ENCODE results near the gene TK2. TPM values are rescaled to one million over a fixed set of nuclear protein-coding genes. Genes with fewer than 3 reads are reported as not detected.
A peak's percentile ranks its signal among the peaks of the same experiment; 100 is the strongest.

The TK2 gene
- total RNA-seq, 1 donor from 2014 or later: 62.8 TPM

DNA sequence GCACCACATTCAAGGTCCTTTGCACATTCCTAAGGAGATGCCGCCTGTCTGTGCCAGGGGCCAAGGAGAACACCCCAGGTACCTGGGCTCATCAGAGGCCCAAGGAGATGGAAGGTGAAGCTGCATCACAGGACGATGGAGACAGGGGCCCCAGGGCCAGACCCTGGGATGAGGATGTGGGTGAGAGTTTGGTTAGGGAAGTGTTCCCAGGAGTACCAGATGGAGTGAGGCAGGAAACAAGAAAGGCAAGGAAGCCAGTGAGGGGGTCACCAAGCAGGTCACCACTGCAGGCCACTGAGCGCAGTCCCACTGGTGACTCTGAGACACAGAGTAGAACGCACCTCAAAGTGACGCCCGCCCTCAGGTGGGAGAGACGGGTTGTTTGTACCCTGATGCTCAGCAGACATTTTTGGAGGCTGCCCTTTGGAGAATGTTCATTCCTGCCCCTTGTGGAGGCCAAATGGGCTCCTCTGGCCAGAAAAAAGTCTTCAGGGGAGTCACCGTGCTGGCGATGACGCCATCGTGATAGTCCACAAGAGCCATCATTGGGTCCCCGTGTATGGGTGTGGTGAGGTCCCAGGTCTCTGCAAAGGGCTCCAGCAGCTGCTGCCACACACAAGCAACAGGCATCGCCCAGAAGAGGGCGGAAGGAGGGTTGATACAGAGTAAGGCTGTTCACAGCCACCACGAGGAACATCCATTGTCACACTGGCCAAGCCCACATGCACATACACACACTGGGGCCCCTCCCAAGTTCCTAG is 65.3 kb downstream of the TK2 start:
- DNase-seq (ENCODE audit: low read depth): no peak

DNA sequence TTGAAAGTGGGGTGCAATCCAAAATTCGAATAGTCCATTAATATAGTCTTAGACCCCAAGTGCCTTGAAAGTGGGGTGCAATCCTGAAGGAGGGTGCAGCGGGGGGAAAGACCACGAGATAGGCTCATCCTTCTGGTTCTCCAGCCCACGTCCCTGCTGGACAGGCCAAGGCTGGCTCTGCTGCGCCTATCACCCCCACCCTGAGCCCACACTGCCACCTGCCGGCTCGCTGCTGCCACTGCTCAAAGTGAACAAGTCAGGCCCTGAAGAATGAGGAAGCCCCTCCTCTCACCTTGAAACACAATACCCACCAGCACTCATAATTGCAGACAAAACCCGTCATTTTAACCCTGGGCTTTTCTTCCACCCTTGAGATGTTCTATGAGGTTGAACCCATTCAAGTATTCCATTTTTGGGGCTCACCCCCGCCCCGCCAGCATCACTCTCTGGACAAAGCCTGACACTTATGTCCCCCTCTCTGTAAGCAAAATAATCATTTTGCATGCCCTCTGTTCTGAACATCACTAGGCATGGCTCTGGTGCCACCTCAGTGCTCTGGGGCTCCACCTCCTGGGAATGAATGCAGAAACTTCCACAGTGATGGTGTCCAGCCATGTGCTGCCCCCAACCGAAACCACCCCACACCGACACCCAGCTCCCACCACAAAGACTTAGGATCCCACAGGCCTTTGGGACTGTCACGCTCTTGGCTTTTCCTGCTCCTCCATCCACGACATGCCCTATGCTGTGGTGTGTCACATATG is 66.1 kb downstream of the TK2 start:
- peak; percentile 47 for DNase-seq (ENCODE audit: low read depth)

DNA sequence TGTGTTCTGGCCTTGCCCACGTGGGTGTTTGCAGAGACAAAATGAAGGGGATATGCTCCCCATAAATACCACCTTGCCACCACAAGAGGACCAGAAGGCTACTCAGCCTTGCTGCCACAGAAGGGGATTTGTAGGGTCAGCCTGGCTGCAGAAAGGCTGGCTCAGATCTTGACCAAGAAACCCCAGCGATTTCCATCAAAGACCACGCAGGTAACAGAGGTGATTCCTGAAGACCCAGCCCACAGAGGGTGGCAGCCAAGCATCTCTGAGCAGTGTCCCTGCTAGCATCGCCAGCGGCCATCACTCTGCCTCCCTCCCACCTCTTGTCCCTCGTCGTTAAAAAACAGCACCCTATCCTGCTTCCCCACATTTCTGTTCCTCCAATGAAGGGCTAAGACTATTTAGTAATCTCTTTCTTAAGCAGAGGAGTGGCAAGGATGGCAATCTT is 68.0 kb downstream of the TK2 start:
- no peak for DNase-seq (ENCODE audit: low read depth)

DNA sequence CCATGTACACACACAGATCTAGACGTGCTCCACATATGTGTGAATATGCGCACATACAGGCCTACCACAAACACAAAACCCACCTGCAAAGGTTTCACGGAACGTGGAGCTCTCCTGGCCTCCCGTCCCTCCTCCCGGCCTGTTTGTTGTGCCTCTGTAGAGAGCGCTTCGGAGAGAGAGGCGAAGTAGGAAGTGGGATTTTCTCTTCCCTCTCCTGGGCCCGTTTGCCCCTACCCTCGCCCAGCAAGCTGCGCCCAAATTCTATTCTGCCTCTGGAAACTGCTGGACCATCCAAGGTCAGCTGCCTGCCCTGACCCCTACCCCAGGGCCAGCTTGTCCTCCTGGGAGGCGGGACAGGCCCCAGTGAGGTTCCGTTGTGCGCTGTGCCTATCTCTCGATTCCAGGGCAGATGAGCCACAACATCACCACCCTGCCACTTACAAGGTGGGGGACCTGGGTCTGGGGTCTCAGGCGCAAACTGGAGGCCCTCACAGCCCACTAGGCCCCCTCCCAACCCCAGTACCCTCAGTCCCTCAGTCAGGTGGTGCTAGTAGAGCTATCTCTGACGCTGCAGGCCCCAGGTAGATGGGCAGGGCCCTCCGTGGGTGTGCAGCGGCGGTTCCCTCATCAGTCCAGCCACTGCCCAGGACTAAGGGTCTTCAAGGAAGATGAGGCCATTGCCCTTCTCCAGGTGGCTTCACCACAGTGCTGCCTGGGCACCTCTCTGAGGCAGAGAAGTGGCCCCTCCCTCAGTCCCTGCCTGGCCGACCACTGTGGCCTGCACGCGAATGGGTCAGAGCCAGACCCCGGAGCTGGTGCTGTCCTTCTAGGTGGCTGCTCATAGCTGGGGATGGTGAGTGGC is 68.6 kb downstream of the TK2 start:
- no peak for DNase-seq (ENCODE audit: low read depth)

DNA sequence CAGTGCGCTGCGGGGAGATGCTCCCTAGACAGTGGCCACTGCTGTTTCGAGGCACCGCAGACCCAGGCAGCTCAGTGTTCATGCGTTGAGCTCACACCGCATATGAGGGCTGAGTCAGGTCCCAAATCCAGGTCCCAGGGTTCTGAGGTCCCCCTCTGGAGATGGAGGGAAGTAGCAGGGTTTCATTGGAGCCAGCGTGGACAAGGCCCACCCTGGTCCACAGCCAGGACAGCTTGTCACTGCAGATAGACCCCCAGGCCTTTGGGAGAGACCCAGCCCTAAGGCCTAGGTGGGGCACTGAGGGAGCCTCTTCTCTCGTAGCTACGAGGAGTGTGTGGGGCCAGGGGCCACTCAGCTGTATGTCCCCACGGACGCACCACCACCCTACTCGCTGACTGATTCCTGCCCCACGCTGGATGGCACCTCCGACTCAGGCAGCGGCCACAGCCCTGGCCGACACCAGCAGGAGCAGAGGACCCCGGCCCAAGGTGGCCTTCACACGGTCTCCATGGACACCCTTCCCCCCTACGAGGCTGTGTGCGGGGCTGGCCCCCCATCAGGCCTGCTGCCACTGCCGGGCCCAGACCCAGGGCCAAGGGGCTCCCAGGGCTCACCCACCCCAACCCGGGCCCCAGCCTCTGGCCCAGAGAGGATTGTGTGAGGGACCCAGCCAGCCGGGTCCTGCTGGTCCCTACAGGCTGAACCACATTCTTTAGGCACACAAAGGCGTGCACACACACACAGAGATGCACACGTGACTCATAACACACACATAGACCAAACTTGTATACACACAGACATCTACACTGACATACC is 69.4 kb downstream of the TK2 start:
- DNase-seq (ENCODE audit: low read depth): no peak

DNA sequence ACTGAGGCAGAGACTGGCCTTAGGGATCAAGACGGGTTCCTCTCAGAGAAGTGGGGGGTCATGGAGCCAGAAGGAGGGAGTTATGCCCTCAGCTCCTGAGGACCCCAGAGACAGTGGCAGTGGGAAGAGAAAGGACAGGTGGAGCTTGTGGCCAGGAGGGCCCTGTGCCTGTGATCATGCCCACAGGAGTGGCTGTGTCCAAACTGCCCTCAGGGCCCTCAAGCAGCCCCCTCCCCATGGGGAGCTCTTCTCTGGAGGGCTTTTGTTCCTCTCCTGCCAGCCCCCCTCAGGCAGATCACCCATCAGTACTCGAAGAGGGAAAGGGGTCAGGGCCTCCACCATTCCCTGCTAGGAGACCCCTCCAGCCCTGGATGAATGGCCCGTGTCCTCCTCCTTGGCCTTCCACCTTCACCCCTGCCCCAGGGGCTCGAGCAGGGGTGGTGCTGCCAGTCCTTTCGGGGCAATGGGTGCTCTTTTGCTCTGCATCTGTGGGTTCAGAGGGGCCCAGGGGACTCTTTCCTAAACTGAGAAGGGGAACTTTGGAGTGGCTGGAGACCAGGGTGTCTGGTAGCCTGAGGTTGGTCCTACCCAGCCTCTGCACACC is 70.2 kb downstream of the TK2 start:
- DNase-seq (ENCODE audit: low read depth): no peak

DNA sequence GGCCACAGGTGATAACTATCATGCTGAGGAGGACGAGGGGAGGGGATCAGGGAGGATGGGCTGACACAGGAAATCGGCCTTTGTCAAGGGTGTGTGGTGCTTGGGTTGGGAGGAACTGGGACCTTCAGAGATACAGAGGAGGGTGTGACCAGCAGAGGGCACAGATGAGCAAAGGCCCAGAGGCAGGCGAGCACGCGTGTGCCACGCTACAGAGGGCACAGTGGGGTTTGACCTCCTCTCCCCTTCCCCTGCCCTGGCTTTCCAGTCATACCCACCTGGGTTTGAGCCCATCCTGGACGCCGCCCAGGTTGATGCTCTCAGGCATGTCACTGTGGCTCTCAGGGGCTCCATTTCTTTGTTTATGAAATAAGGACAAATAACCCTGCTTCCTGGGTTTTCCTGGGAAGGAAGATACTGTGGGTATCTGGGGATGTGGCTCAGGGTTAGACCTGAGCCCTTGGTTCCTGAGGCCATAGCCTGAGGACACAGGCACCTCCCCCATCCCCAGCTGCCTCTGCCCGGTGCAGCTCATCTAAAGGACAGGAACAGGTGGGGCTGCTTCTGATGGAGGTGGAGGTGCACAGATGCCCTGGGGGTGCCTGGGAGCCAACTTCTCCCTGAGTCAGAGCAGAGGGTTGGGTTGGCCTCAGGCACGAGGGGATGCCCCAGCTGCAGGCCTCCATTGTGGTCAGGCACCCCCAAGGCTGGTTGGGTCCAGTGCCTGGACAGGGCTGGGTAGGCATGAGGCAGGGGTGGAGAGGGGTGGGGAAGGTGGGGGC is 71.0 kb downstream of the TK2 start:
- peak; percentile 37 for DNase-seq (ENCODE audit: low read depth)

DNA sequence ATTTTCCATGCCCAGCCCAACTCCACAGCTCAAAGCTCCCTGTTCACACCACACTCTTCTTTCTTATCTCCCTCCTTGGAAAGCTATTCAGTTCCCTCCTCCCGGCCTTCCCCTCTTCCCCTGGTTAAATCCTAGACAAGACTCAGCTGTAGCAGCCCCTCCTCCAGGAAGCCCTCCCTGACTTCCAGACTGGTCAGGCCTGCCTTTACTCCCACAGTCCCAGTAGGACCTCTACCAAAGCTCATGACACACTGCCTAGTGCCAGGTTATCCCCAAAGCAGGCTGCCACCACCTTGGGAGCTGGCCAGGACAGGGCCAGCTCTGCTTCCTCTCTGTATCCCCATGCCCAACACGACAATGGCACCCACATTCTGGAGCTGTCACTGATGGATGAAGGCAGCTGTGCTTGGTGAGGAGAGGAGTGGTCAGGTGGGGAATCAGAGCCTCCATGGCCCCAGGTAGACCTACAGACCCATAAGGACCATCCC is 72.8 kb downstream of the TK2 start:
- no peak for DNase-seq (ENCODE audit: low read depth)

DNA sequence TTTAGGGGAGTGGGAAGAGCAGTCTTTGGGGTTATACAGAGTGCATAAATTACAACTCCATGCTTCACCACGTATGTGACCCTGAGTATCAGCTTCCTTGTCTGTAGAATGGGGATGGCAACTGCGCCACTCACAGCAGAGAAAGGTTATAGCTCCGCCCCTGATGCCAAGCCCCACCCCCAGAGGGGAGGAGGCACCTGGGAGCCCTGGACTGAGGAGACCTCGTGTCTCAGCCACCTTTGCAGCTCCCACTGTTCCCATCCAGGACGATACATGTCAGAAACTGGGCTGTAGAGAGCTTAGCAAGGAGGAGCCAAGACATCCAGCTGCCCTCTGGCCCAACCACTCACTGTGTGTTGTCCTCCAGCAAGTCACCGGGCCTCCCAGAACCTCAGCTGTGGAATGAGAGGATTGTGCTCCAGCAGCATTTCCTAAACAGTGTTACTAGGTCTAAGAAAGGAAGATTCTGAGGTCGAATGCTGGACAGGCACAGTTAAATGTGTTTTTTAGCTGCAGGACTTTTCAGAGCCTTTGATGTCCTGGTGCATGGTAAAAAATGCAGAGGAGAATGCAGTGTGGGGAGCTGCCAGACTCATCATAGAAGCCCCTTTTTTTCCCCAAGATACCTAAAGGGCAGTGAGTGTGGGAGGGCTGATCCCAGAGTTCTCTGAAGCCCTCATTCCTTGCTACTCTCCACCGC is 73.4 kb downstream of the TK2 start:
- no peak for DNase-seq (ENCODE audit: low read depth)

DNA sequence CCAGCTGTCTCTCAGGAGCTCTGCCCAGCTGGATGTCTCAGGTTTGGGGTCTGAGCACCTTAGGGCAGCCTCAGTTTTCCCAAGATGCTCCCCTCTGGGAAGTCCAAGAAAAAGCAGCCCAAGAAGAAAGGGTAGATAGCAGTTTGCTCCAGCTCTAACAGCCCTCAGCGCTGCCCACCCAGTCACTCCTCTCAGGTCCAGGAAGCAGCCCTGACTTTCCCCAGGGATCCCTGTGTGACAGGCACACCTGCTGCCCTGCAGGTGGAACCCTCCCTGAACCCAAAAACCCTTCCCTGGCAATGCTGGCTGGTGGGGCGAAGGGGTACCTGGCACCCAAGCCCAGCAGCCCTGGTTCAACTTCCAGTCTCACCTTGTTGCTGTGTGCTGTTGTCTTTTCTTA is 74.7 kb downstream of the TK2 start:
- no peak for DNase-seq (ENCODE audit: low read depth)

DNA sequence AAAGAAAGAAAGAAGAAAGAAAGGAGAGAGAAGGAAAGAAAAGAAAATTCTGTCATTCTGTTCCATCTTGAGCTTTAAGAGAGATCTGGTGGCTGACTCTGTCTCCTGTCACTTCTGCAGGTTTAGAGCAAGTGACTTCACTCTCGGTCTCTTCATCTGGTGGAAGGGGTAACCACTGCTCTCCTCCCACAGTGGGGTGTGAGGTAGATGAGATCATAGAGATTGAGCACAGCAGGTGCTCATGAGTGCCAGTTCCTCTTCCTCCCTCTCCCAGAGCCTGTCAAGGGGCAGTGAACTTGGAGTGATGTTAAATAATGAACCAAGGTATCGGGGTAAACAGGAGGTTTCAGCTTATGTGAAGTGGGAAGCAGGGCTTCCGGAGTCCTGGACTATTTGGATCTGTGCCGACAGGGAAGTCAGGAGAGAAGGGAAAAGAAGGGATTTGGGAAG is 75.1 kb downstream of the TK2 start:
- DNase-seq (ENCODE audit: low read depth): peak; percentile 22

DNA sequence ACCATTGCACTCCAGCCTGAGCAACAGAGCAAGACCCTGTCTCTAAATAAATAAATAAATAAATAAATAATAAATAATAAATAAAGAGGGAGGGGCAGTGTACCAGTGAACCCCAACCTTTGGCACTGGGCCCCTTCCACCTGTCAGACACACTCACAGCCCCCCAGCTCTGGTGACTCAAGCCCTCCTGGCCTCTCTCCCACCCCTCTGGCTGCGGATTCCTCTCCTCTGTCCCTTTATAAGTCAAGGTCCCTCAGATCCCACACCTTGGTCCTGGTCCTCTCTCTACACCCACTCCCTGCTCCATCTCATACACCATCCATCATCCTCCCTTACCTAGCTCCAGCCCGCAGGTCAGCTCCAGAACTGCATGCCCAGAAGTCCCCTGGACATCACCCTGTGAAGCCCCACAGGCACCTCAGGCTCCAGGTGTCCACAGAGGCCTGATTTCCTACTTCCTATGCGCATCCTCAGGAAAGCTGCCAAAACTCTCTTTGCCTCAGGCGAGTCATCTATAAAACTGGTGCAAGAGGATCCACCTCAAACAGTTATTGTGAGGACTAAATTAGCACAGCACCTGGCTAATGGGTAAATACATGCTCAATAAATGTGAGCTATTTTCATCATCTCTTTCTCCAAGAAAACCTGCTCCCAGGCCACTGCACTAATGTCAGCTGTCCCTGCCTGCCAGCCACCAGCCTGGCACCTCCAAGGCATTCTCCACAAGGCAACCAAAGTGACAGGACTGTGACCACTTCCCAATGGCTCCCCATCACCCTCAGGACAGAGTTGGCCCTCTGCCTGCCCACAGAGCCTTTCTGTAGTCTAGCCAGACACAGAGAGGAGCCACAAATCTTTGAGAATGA is 76.0 kb downstream of the TK2 start:
- DNase-seq (ENCODE audit: low read depth): no peak

DNA sequence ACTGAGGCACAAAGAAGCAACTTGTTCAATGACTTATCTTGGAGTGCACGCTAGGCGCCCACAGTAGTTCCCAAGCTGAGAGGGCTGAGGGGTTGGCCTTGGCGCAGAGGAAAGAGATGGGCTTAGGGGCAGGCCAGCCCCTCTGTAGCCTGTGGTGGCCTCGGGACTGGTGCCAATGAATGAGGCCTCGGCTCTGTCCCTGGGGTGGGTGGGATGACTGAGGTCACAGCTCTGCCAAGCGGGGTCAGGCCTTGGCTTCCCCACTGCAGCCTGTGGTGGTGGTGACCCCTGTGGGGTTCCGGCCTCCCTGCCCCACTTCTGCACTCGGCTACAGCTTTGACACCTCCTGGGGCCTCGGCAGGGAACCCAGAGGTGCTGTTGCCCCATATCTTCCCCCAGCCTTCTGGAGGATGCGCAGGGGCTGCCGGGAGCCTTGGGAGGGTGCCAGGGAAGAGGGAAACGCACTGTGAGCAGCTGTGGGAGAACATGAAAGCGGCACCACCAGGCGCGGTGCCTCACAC is 76.8 kb downstream of the TK2 start:
- no peak for DNase-seq (ENCODE audit: low read depth)

DNA sequence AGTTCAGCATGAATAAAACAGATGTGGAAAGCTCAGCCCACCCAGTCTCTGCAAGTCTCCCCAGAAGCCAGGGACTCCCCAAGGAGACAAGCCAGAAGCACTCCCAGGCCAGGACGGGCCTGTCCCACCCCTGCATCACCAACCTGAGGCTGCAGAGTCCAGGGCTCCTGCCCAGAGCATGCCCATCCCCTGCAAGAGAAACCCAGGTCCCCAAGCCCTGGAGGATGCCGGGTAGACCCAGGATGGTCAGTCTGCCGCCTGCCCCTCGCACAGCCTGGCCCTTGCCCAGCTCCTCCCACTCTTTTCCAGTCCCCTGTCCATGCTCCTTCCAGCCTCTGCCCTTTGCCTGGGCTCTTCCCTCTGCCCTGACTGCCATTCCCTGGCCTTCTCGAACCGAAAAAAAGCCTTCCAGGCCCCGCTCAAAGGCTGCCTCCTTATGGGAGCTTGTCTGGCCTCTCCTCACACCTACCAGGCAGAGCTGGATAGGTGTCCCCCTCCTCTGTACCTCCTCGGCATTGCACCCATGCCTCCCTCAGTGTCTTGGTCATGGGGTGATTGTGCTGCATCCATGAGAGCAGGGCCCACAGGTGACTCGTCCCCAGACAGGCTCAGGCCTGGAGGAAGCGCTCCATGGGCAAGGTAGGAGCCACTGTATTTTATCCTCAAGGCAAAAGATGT is 78.1 kb downstream of the TK2 start:
- DNase-seq (ENCODE audit: low read depth): no peak

DNA sequence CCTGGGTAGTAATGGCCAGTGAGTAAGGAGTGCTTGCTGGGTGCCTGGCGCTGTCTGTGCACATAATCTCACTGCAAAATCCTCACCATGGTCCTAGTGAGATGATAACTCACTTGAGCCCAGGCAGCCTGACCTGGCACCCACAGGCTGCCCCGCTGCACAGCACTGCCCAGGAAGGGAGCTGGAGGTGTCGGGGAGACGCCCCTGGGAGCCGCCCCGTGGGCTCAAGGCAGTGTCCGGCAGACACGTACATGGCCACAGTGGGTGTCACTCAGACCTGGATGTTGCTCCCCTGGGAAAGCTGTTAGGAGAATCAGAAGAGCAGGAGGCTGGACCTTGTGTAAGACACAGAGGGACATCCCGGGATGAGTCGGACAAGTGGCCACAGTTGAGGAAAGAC is 78.7 kb downstream of the TK2 start:
- DNase-seq (ENCODE audit: low read depth): no peak

DNA sequence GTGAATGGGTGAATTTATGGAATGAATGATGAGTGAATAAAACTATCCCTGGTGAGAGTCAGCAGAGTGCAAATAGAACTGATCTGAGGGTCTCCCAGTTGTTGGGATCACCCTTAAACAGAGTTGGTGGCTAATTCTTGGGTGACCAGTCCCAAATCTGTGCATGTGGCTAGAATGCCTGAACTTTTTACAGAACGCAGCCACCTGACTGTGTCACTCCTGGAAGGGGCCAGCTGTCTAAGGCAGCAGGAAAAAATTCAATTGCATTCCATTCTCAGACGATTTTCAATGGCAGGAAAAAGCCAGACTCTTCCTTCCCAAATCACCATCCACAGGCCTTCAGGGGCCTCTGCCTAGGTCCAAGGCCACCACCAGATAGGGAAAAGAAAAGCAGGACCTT is 79.4 kb downstream of the TK2 start:
- no peak for DNase-seq (ENCODE audit: low read depth)

DNA sequence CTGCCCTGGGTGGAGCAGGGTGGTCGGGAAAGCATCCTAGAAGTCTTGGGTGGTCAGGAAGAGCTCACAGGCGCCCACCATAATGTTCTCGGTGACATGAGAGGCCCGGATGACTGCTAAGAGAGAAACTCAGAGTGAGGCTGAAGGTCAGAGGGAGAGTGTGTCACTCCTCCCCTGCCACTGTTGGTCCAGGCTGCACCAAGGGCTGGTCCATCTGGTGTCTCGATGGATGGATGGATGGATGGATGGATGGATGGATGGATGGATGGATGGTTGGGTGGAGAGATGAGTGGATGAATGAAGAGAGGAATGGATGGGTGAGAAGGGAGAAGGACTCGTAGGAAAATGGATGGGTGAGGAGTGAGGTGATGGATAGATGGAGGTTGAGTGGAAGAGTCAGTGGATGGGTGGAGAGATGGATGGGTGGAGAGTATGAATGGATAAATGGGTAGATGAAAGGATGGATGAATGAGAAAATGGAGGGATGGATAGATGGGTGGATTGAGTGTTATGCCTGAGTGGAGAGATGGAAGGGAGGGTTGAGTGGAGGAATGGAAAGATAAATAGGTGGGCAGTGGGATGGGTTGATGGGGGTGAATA is 79.9 kb downstream of the TK2 start:
- DNase-seq (ENCODE audit: low read depth): no peak

All from renal cortical epithelial cell (primary cell).